GM18867 (cell line): ENCODE data around the gene CEP72.
"Not testable (repeated sequence)": the region's sequence is repeated elsewhere in the genome, so short reads cannot be mapped to it uniquely, and the experiment has no call there.

ENCODE experiments used
- ATAC-seq: cut with Tn5 transposase; IDR thresholded peaks from one replicate; pipeline ENCODE4 v1.9.1; 2021; ENCODE audit warnings: mild to moderate bottlenecking, moderate library complexity; ENCODE audit not compliant: unreplicated experiment

CEP72 gene

DNA sequence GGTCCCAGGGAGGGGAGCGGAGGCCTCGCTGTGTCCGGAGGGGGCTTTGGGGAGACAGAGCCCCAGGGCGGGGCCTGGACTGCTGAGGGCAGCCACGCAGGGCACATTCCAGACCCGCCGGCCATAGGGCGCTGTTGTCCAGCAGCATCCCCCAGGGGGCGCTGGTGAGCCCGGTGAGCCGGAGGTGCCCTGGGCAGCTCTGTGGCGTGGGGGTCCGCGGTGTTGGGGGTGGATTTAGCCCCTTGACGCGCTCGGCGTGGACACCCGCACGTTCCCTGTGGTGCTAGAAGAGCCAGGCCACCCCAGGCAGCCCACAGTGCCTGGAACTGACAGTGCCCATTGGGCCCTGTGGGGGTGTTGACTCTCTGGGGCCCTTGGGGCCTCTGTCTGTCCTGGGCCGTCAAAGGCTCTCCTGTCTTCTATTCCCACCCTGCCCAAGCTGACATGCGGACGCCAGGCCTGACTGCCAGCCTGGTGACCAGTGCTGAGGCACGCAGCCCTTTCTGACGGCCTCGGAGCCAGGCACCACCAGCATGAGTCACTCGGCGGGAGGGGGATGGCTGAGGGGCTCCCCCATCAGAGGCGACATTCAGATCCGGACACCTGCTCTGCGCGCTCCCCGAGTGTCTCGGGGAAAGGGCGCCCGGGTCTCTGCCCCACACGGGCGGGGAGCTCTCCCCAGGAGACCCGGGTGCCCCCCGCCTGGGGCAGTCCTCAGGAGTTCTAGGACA lies 57.1 kb downstream of the CEP72 start:
- no peak for ATAC-seq

DNA sequence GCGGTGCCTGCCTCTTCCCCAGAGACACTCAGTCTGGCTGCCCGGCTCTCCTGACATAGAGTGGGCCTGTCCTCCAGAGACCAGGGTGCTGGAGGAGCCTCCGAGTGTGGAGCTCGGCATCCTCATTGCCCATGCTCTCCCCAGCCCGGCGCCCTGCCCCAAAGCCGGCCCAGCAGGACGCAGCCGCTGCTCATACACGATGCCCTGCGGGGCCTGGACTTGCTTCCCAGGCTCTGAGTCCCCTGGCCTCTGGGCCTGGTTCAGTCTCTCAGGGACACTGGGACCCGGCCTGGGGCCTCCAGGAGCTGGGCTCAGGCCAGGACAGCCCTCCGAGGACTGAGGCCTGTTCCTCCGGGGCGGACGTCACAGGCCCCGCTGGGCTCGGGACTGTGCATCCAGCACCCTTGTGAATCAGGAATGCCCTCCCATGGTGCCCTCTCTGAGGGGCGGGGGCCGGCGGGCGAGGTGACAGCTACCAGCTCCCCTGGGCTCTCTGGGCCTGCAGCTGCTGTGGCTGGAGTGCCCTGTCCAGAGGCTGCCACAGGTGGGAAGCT lies 57.8 kb downstream of the CEP72 start:
- no peak for ATAC-seq

DNA sequence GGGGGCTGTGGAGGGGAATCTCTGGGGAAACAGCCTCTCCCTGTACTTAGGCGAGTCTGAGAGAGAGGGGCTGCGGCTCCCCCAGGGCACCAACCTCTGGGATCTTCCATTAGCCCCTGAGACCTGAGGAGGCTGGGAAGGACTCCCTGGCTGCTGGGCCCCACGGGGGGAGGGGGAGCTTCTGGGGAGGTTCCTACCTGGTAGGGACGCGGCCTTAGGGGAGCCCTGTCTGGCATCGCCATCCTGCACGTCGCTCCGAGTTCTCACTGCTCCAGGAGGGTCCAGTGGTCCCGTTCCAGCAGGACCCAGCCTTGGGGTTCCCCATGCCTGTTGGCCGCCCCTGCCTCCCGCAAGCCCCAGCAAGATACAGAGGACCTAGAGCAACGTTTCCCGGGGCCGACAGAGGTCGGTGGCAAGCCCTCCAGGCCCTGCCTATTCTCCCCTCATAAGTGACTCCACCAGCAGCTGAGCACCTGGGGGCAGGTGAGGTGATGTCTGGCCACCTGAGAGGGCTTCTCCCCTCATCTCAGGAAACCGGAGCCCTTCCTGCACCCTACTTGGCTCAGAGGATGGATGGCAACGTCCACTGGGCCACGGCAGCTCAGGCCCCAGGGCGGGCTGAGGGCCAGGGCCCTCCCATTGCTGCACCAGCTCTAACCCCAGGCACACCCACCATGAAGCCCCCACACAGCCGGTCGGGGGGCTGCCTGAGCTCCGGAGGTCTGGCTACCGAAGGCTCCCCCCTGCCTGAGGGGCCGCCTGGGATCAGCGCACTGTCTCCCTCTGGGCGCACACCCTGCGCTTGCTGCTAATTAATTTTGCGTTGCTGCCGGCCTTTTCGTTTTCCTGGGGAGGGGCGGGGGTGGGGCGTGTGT lies 58.5 kb downstream of the CEP72 start:
- ATAC-seq = no peak

- ATAC-seq = peak; percentile 74
Observed at GRCh38 chr5:671459-672328, 59.6 kb downstream of the CEP72 start.

DNA sequence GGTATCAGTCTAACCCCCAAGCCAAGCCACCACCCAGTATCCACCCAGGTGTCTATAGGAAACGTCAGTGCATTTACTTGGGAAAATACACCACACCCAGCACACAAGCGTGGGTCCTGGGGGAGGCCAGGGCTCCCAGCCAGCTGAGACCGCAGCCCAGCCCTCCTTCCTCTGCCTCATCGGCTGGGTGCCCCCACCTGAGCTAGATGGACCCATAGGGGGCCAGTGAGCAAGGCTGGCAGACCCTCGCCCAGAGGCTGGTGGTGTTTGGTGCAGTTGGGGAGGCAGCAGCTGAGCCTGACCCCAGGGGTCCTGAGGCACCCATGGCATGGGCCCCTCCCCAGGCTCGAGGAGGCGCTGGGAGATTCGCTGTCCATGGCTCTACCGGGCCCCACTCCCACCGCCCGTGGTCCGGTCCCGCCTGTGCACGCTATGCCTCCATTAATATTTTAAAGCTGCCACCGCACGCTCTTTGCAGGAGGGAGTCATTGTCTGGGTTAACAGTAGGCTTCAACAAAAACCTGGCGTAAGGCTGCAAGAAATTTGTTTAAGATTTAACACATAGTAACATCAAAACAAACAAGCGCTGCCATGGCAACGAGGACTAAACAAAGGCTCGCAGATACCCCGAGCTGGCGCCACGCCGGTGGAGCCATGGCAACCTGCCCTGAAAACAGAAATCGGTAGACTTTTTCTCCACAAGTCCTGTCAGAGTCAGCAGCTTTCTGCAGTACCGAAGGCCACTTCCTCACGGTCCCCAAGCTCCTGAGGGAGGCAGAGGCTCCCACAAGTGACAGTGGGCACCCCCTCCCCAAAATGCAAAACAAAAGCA lies 60.4 kb downstream of the CEP72 start:
- ATAC-seq = no peak

GRCh38 chr5:673161-673830 lies 61.2 kb downstream of the CEP72 start:
- no peak for ATAC-seq

DNA sequence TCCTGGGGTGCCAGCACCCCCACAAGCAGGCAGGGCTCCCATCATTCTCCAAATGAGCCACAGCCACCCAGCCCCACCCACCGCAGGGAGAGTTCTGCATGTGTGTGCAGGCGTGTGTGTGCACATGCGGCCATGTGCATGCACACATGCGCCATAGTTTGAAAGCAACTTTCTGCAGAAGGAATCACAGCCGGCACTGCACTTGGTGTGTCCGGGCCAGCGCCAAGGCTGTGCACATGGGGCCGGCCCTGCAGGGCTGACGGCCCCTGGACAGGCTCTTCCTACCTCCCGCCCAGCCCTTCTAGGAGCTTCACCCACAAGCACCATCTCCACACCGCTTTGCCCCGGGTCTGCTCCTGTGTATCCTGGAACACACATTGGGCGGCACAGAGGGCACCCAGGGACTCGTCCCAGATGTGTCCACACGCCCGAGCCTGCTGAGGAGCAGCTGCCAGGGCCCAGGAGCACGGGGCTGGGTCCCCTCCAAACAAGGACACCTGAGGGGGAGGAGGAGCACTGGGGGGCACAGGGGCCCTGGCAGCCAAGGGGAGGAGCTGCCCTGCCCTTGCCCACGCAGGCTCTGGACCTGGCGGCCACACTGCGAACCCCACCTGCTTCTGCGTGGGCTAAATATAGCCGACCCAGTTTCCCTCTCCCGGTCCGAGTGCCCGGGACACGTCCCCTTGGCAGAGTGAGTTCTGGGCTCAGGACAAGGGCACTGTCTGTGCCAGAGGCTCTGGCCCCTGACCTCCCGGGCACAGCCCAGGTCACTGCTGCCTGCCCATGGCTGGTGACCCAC lies 61.9 kb downstream of the CEP72 start:
- ATAC-seq = no peak

GRCh38 chr5:674630-675011 lies 62.5 kb downstream of the CEP72 start:
- ATAC-seq = no peak

DNA sequence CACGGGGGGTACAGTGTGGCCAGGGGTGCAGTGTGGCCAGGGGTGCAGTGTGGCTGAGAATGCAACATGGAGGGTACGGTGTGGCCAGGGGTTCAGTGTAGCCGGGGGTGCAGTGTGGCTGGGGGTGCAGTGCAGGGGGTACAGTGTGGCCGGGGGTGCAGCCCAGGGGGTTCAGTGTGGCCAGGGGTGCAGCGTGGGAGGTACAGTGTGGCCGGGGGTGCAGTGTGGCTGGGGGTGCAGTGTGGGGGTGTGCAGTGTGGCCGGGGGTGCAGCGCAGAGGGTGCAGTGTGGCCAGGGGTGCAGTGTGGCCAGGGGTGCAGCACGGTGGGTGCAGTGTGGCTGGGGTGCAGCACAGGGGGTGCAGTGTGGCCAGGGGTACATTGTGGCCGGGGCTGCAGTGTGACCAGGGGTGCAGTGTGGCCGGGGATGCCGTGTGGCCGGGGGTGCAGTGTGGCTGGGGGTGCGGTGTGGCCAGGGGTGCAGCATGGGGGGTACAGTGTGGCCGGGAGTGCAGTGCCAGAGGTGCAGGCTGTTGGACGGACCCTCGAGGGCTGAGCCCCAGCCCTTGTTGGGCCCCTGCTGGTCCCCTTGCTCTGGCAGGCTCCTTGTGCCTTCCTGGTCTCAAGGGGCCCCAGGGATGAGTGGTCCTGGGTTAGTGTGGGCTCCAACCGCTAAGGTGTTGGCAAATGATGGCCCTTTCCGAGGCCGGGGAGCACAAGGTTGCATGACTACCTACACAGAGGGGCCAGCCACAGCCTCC lies 63.2 kb downstream of the CEP72 start:
- ATAC-seq = no peak

DNA sequence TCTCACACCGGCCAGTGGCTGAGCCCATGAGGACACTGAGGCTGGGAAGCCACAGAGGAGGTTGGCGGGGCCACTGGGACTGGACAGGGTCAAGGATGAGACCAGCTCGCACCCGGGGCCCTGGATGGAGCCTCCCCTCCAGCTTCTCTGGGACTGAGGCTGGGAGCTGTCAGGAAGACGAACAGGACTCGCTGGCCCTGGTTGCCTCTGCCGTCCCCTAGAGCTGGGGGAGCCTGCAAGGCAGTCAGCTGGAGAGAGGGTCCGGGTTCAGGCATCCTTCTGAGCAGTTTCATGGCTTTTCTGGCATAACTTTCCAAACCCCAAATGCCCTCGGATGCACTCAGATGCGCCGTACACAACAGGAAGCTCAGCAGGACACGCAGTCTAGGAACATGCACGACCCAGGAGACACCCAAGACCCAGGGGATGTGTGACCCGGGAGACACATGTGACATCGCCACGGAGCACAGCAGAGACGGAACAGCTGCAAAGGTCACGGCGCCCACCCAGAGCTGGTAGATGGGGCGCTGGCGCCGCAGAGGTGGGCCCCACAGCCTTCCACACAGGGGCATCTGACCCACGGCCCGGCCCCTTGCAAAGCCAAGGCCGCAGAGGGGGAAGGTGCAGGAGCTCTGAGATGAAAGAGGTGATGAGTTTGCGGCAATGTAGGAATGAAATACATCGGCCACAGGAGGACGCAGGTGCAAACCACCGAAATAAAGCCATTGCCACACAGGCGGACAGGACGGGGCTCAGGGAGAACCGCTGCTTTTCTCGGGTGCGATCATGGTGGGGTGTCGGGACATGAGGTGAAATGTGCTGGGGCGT lies 63.9 kb downstream of the CEP72 start:
- ATAC-seq = no peak

DNA sequence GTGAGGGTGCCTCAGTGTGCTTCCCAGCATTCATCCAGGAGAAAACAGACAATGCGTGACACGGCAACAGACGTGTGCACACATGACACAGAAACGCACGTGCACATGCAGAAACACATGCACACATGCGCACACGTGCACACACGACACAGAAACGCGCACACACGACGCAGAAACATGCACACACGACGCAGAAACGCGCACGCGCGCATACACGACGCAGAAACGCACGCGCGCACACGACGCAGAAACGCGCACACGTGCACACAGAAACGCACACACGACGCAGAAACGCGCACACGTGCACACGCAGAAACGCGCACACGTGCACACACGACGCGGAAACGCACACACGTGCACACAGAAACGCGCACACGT lies 64.5 kb downstream of the CEP72 start:
- ATAC-seq = no peak

DNA sequence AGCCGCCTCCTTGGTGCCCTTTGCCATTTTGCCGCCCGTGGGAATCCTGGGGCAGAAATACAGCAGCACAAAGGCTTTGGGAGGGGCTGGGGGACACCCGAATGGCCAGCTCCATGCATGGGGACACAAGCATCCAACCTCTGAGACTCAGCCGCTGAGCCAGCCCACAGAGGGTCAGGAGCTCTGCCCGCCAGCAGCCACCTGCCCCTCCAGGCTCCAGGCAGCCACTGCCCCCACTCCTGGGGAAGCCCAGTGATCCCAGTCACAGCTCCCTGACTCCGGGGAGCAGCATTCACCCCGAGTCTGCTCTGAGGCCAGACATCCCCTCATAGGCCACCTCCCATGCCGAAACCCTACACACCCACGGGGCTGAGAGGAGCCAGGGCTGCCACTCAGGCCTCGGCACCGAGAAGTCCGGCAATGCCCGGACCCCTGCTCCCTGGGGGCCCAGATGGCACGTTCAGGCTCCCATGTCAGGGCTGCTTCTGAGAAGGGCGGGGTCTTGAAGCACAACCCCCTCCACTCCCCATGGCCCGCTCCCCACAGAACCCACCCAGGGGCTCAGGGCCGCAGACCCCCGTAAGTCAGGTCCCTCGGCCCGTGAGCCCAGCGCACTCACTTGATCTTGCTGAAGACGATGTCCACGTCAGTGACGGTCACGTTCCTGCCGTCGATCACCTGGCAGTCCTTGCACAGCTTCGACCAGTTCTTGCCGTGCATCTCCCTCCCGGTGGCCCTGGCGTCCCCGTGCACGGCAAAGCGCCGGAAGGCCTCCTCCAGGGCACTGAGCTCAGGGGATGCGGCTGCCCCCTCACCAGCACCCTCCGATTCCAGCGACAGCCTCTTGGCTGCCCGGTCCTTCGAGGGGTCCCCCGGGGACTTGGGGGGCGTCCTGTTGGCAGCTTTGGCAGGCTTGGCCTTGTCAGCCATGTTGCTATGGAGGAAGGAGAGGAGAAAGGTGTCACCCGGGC lies 65.3 kb downstream of the CEP72 start:
- no peak for ATAC-seq

GRCh38 chr5:678521-678920 lies 66.4 kb downstream of the CEP72 start:
- ATAC-seq = not testable (repeated sequence)

- not testable (repeated sequence) for ATAC-seq
Observed at GRCh38 chr5:679166-679895, 67.2 kb downstream of the CEP72 start.

- ATAC-seq = not testable (repeated sequence)
Observed at GRCh38 chr5:680118-680795, 68.1 kb downstream of the CEP72 start.
